Osteocyte (in vitro differentiated cells): ENCODE measurements around the gene PRXL2B. TPM values are rescaled to one million over a fixed set of nuclear protein-coding genes. Genes with fewer than 3 reads are reported as not detected.

Source experiments
- DNase-seq: peaks from one replicate; pipeline ENCODE4 v3.0.0; 2021; ENCODE audit warnings: mixed read lengths; ENCODE audit not compliant: unreplicated experiment; ENCODE audit errors: extremely low spot score
- H3K27ac Mint-ChIP-seq: one replicate; pipeline ENCODE4 v1.8.0; 2021; ENCODE audit warnings: mild to moderate bottlenecking, mixed read lengths; ENCODE audit not compliant: unreplicated experiment
- H3K27me3 Mint-ChIP-seq: one replicate; pipeline ENCODE4 v1.8.0; 2021; ENCODE audit warnings: mixed read lengths; ENCODE audit not compliant: unreplicated experiment
- H3K36me3 Mint-ChIP-seq: one replicate; pipeline ENCODE4 v1.8.0; 2021; ENCODE audit warnings: mixed read lengths; ENCODE audit not compliant: unreplicated experiment
- H3K4me1 Mint-ChIP-seq: one replicate; pipeline ENCODE4 v1.8.0; 2021; ENCODE audit warnings: mixed read lengths; ENCODE audit not compliant: unreplicated experiment
- H3K4me3 Mint-ChIP-seq: one replicate; pipeline ENCODE4 v1.8.0; 2021; ENCODE audit warnings: mild to moderate bottlenecking, moderate library complexity, mixed read lengths; ENCODE audit not compliant: unreplicated experiment
- H3K9me3 Mint-ChIP-seq: one replicate; pipeline ENCODE4 v1.8.0; 2021; ENCODE audit warnings: mixed read lengths; ENCODE audit not compliant: unreplicated experiment
- CTCF ChIP-seq: fragments of 200-600 bp; sonication (generic); IDR thresholded peaks from 2 replicates; pipeline ENCODE4 v1.5.0; 2021; ENCODE audit warnings: antibody characterized with exemption, mild to moderate bottlenecking, moderate library complexity
- total RNA-seq: library from RNA; stranded (reverse); gene quantifications from 2 replicates; pipeline ENCODE4 v1.2.1, GENCODE V29; 2021

Gene PRXL2B
- total RNA-seq, 1 donor from 2014 or later, result 24.8 TPM

GRCh38 chr1:2631136-2632050 lies 44.8 kb downstream of the PRXL2B start:
- Mint-ChIP-seq H3K27me3 (peaks cover 36% of the 10 kb centered on the region), H3K4me1 (no peaks in the 10 kb centered on the region), H3K27ac (no peak overlapping the region), H3K9me3 (peaks cover 4% of the 10 kb centered on the region), H3K4me3 (no peak overlapping the region), H3K36me3 (no peaks in the 10 kb centered on the region)
- no peak for TF ChIP-seq CTCF
- DNase-seq, result no peak

- DNase-seq, result no peak
- H3K4me3 Mint-ChIP-seq, result no peak overlapping the region
- peaks cover 9% of the 10 kb centered on the region for H3K9me3 Mint-ChIP-seq
- H3K27me3 Mint-ChIP-seq, result peaks cover 31% of the 10 kb centered on the region
- no peaks in the 10 kb centered on the region for H3K4me1 Mint-ChIP-seq
- no peaks in the 10 kb centered on the region for H3K36me3 Mint-ChIP-seq
- no peak for TF ChIP-seq CTCF
- H3K27ac Mint-ChIP-seq, result no peak overlapping the region
Measured at GRCh38 chr1:2632051-2632430, 45.5 kb downstream of the PRXL2B start.

GRCh38 chr1:2632561-2633361 lies 46.2 kb downstream of the PRXL2B start, which contains the start of gene MMEL1:
MMEL1 (minus strand) TSS chr1:2633016; CDS start chr1:2629484, 3,532 bp downstream.
- no peak for DNase-seq
- no peak within 1 kb of the TSS for H3K4me3 Mint-ChIP-seq
- no peaks in the 10 kb centered on the region for H3K4me1 Mint-ChIP-seq
- no peak for TF ChIP-seq CTCF
- H3K36me3 Mint-ChIP-seq, result no peaks in the 10 kb centered on the region
- H3K27ac Mint-ChIP-seq, result no peak within 1 kb of the TSS
- H3K27me3 Mint-ChIP-seq, result peaks cover 24% of the 10 kb centered on the region
- H3K9me3 Mint-ChIP-seq, result peaks cover 10% of the 10 kb centered on the region

- Mint-ChIP-seq H3K27ac (no peak overlapping the region), H3K4me3 (no peak overlapping the region), H3K27me3 (peaks cover 17% of the 10 kb centered on the region), H3K4me1 (no peaks in the 10 kb centered on the region), H3K36me3 (no peaks in the 10 kb centered on the region), H3K9me3 (peaks cover 10% of the 10 kb centered on the region)
- no peak for DNase-seq
- no peak for TF ChIP-seq CTCF
Measured at GRCh38 chr1:2633366-2633935, 46.9 kb downstream of the PRXL2B start.
